ENCODE measurements around the gene TRAF7.
"Not testable (repeated sequence)": the region's sequence is repeated elsewhere in the genome, so short reads cannot be mapped to it uniquely, and the experiment has no call there.

- not testable (repeated sequence) for TF ChIP-seq BHLHE40 (IDR thresholded peaks at IDR 0.05; ENCODE audit: borderline replicate concordance); SUZ12 (IDR thresholded peaks at IDR 0.05); FOXM1 (IDR thresholded peaks at IDR 0.05; ENCODE audit: borderline replicate concordance); HDGF (IDR thresholded peaks at IDR 0.05; ENCODE audit: borderline replicate concordance); NFRKB (IDR thresholded peaks at IDR 0.05); SP1 (IDR thresholded peaks at IDR 0.05); ZNF384 (IDR thresholded peaks at IDR 0.05); TARDBP (IDR thresholded peaks at IDR 0.05); FOXK2 (IDR thresholded peaks at IDR 0.05)
These were observed 31.7 kb upstream of the TRAF7 start for GRCh38 chr16:2123706-2124376.

All from HEK293T (cell line).